ENCODE results near the gene PURA. TPM values are rescaled to one million over a fixed set of nuclear protein-coding genes. Genes with fewer than 3 reads are reported as not detected.

PURA gene
- total RNA-seq, 4 donors from 2014 or later: 12.5 to 31.8 (median 21.9) TPM

- TF ChIP-seq EP300 (IDR thresholded peaks at IDR 0.05): no peak
- no peak for TF ChIP-seq POLR2AphosphoS5 (IDR thresholded peaks at IDR 0.05)
- TF ChIP-seq, protein P1, sequence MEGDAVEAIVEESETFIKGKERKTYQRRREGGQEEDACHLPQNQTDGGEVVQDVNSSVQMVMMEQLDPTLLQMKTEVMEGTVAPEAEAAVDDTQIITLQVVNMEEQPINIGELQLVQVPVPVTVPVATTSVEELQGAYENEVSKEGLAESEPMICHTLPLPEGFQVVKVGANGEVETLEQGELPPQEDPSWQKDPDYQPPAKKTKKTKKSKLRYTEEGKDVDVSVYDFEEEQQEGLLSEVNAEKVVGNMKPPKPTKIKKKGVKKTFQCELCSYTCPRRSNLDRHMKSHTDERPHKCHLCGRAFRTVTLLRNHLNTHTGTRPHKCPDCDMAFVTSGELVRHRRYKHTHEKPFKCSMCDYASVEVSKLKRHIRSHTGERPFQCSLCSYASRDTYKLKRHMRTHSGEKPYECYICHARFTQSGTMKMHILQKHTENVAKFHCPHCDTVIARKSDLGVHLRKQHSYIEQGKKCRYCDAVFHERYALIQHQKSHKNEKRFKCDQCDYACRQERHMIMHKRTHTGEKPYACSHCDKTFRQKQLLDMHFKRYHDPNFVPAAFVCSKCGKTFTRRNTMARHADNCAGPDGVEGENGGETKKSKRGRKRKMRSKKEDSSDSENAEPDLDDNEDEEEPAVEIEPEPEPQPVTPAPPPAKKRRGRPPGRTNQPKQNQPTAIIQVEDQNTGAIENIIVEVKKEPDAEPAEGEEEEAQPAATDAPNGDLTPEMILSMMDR (IDR thresholded peaks at IDR 0.05): no peak
- TF ChIP-seq POLR2A (IDR thresholded peaks at IDR 0.05): no peak
- Histone ChIP-seq H3K4me1 (peaks cover 10% of the 10 kb centered on the region), H3K27me3 (no peaks in the 10 kb centered on the region), H3K27ac (no peak overlapping the region), H3K9me3 (no peaks in the 10 kb centered on the region), H3K36me3 (no peaks in the 10 kb centered on the region), H3K4me3 (no peak overlapping the region)
- no peak for DNase-seq (ENCODE audit: low spot score in 2 of 2)
- 35% methylated on average over 3 of the region's 3 CpGs for WGBS
These were observed 18.1 kb downstream of the PURA start for GRCh38 chr5:140131967-140132409.

DNA sequence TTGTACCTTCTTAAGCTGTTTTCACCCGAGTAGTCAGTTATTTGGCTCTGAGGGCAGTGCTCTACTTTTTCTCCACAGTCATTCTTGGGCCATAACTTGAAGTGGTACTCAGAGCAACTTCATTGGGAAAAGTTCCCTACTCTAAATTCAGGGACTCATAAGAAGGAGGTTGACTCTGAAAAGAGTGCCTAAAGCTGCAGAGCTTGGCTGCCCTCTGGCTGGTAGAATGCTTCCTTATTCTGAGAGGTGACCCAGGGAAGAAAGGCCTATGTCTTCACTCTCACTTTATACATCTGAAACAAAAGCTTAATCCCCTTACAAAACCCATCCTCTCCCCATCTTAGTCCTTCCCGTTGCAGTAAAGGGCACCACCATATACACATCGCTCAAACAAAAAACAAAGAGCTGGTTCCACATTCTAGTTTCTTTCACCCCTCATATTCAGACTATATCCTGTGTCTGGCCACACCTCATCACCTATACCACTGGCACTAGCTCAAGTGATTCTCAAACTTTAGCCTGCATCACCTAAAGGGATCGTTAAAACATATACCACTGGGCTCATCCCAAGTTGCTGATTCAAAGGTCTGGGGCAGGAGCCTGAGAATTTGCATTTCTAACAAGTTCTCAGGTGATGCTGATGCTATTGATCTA, 19.7 kb downstream of the PURA start:
- Histone ChIP-seq H3K4me3 (no peak overlapping the region), H3K27ac (no peak overlapping the region), H3K4me1 (peaks cover 10% of the 10 kb centered on the region), H3K36me3 (no peaks in the 10 kb centered on the region), H3K27me3 (no peaks in the 10 kb centered on the region), H3K9me3 (no peaks in the 10 kb centered on the region)
- TF ChIP-seq POLR2A (IDR thresholded peaks at IDR 0.05) (no peak), POLR2AphosphoS5 (IDR thresholded peaks at IDR 0.05) (no peak), EP300 (IDR thresholded peaks at IDR 0.05) (no peak)
- TF ChIP-seq, protein P1 (IDR thresholded peaks at IDR 0.05): no peak
- DNase-seq (ENCODE audit: low spot score in 2 of 2): no peak
- 91% methylated on average over 4 of the region's 4 CpGs for WGBS

DNA sequence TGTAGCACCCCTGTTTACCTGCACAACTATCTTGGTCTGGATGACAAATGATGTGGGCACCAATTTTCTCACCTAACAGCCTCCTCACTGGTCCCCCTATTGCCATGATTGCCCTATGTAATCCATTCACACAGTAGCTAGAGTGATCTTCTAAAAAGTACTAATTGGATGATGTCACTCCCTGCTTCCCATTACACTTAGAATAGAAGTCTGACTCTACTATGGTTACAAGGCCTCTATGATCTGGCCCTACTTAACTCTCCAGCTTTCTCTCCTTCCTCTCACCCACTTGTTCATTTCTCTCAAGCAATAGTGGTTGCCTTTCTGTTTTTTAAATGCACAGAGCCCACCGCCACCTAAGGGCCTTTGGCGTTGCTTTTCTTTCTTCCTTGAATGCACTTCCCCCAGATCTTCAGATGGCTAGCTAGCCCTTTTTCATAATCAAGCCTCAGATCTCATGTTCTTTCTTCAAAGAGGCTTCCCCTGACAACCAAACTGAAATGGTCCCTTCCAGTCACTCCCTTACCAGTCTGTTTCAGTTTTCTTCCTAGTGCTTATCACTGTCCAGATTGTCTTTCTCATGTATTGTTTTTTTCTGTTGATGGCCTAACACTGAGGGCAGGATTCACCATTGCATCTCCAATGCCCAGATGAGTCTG, 20.5 kb downstream of the PURA start:
- TF ChIP-seq POLR2AphosphoS5 (IDR thresholded peaks at IDR 0.05): no peak
- TF ChIP-seq, protein P1 (IDR thresholded peaks at IDR 0.05): no peak
- WGBS: 90% methylated on average over 2 of the region's 2 CpGs
- H3K4me3 ChIP-seq: no peak overlapping the region
- peaks cover 10% of the 10 kb centered on the region for H3K4me1 ChIP-seq
- H3K36me3 ChIP-seq: no peaks in the 10 kb centered on the region
- no peaks in the 10 kb centered on the region for H3K27me3 ChIP-seq
- no peaks in the 10 kb centered on the region for H3K9me3 ChIP-seq
- no peak for DNase-seq (ENCODE audit: low spot score in 2 of 2)
- no peak overlapping the region for H3K27ac ChIP-seq

DNA sequence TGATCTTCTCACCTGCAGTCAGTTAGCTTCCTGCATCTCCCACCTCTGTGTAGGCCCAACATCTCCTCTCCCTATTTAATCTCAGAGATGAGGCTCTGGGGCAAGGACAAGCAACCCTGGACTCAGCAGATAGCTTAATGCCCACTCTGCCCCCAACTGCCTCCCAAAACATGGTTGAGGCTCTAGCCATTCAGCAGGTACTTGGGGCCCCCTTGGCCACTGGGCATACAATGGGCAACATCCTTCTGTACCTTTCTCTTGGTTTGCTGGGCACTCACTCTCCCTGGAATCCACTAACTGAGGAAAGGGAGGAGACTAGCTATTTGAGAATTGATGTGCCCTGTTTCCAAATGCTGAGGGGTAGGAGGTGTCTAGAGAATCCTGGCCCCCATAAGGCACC, 21.2 kb downstream of the PURA start:
- peaks cover 15% of the 10 kb centered on the region for H3K4me1 ChIP-seq
- H3K27ac ChIP-seq: no peak overlapping the region
- TF ChIP-seq, protein P1 (IDR thresholded peaks at IDR 0.05): no peak
- TF ChIP-seq EP300 (IDR thresholded peaks at IDR 0.05) (no peak), POLR2A (IDR thresholded peaks at IDR 0.05) (no peak), POLR2AphosphoS5 (IDR thresholded peaks at IDR 0.05) (no peak)
- no peaks in the 10 kb centered on the region for H3K27me3 ChIP-seq
- no peak overlapping the region for H3K4me3 ChIP-seq
- no peak for DNase-seq (ENCODE audit: low spot score in 2 of 2)
- H3K36me3 ChIP-seq: no peaks in the 10 kb centered on the region
- H3K9me3 ChIP-seq: no peaks in the 10 kb centered on the region

DNA sequence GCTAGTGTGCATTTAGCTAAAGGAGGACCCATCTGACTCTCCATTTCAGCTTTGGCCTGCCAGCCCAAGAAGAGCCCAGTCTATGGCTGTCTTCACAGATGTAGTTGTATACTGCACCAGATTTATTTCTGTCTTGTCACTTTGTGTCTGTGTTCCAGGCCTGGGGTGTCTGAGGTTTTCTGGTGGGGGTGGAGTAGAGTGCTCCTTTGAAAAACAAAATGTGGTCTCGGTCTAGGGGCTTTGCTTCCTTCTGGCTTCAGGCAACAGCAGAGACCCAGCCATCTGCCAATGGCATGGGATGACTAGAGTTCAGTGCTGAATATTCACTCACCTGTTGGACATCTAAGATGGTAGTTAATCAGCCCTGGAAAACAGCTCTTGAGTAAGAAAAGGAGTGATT, 22.7 kb downstream of the PURA start:
- Histone ChIP-seq H3K4me1 (peaks cover 29% of the 10 kb centered on the region), H3K4me3 (no peak overlapping the region), H3K36me3 (no peaks in the 10 kb centered on the region), H3K9me3 (no peaks in the 10 kb centered on the region), H3K27me3 (no peaks in the 10 kb centered on the region), H3K27ac (no peak overlapping the region)
- TF ChIP-seq, protein P1 (IDR thresholded peaks at IDR 0.05): no peak
- TF ChIP-seq POLR2A (IDR thresholded peaks at IDR 0.05) (no peak), POLR2AphosphoS5 (IDR thresholded peaks at IDR 0.05) (no peak), EP300 (IDR thresholded peaks at IDR 0.05) (no peak)
- no peak for DNase-seq (ENCODE audit: low spot score in 2 of 2)
- WGBS: 93% methylated on average over 1 of the region's 1 CpG

Measured in suprapubic skin (tissue), 4 donors.